ENCODE results near the gene SLC35E3. TPM values are rescaled to one million over a fixed set of nuclear protein-coding genes. Genes with fewer than 3 reads are reported as not detected.
"Not testable (repeated sequence)": the region's sequence is repeated elsewhere in the genome, so short reads cannot be mapped to it uniquely, and the experiment has no call there.

SLC35E3 gene
- total and polyA plus RNA-seq, 2 of the 13 experiments (the other 11 are each of a cell fraction or from before 2014, with no cell fraction given): 13.0 to 22.1 TPM

- H3K9me3 ChIP-seq (ENCODE audit: low read length); FAIRE-seq; DNase-seq (ENCODE audit: low spot score); POLR2A ChIA-PET; BruUV-seq (replicated peaks); ATAC-seq; H2AFZ ChIP-seq (ENCODE audit: low read length); H3K27me3 ChIP-seq (ENCODE audit: control insufficient read depth in 1 of 2, insufficient read depth in 2 of 2, low read length in 2 of 2); CTCF ChIA-PET (ENCODE audit: low intra/inter-chr PET ratio, low total read pairs); in situ Hi-C loops (cut with HindIII; ENCODE audit: extremely low pct_ligation_motif_present, low pct_unique_long_range_greater_than_20kb); intact Hi-C loops (cut with micrococcal nuclease; ENCODE audit: unreplicated experiment): not testable (repeated sequence)
- 1% methylated on average over 10 of the region's 13 CpGs for WGBS (ENCODE audit: low lambda C conversion rate)
- Histone ChIP-seq H3K36me3 (replicated peaks in 1 of 2; ENCODE audit: control insufficient read depth in 1 of 2, insufficient read depth in 2 of 2, low read length in 2 of 2) (peaks cover 2 to 26% of the 10 kb centered on the region in 2 experiments), H3K4me2 (ENCODE audit: low read depth, low read length) (peak overlapping the region; percentile 68), H3K79me2 (ENCODE audit: insufficient read depth, low read length) (peaks cover 89% of the 10 kb centered on the region), H3K9ac (ENCODE audit: insufficient read depth, low read depth, low read length) (peak overlapping the region; percentile 95), H4K20me1 (ENCODE audit: insufficient read depth, low read length) (peaks cover 41% of the 10 kb centered on the region), H3K4me1 (ENCODE audit: insufficient read depth, low read length) (peaks cover 29% of the 10 kb centered on the region), H3K4me3 (replicated peaks in 1 of 3; ENCODE audit: insufficient read depth in 1 of 3, low read depth in 2 of 3, low read length in 3 of 3) (peak overlapping the region; percentile 82 to 94 (median 88)), H3K27ac (ENCODE audit: extremely low read length, insufficient read depth, low read length) (peak overlapping the region; percentile 99)
- TF ChIP-seq ZNF770 (CRISPR knock-in tag; IDR thresholded peaks at IDR 0.05) (peak; percentile 78), ZNF563 (CRISPR knock-in tag; IDR thresholded peaks at IDR 0.05) (0 out of 2 replicates have a peak, but pooled peaks have one; percentile 11), ZNF441 (CRISPR knock-in tag; IDR thresholded peaks at IDR 0.05; ENCODE audit: borderline replicate concordance) (peak; percentile 45; the same call in 1 of the 2 replicates)
These were observed 64.0 kb downstream of the SLC35E3 start for GRCh38 chr12:68810027-68810389.

GRCh38 chr12:68811573-68811972 lies 65.6 kb downstream of the SLC35E3 start:
- H3K27me3 ChIP-seq (ENCODE audit: control insufficient read depth in 1 of 2, insufficient read depth in 2 of 2, low read length in 2 of 2); FAIRE-seq; ATAC-seq; in situ Hi-C loops (cut with HindIII; ENCODE audit: extremely low pct_ligation_motif_present, low pct_unique_long_range_greater_than_20kb); H3K9me3 ChIP-seq (ENCODE audit: low read length); H2AFZ ChIP-seq (ENCODE audit: low read length); CTCF ChIA-PET (ENCODE audit: low intra/inter-chr PET ratio, low total read pairs); BruUV-seq (replicated peaks); intact Hi-C loops (cut with micrococcal nuclease; ENCODE audit: unreplicated experiment); DNase-seq (ENCODE audit: low spot score): not testable (repeated sequence)
- peaks cover 56% of the 10 kb centered on the region for H4K20me1 ChIP-seq (ENCODE audit: insufficient read depth, low read length)
- H3K4me3 ChIP-seq (replicated peaks in 1 of 3; ENCODE audit: insufficient read depth in 1 of 3, low read depth in 2 of 3, low read length in 3 of 3): peak overlapping the region; percentile 82 to 94 (median 88)
- peak overlapping the region; percentile 58; the same call in 1 of the 2 replicates for H3K9ac ChIP-seq (ENCODE audit: insufficient read depth, low read depth, low read length)
- H3K36me3 ChIP-seq (replicated peaks in 1 of 2; ENCODE audit: control insufficient read depth in 1 of 2, insufficient read depth in 2 of 2, low read length in 2 of 2): peaks cover 3 to 36% of the 10 kb centered on the region in 2 experiments
- H3K27ac ChIP-seq (ENCODE audit: extremely low read length, insufficient read depth, low read length): peak overlapping the region; percentile 37
- H3K4me1 ChIP-seq (ENCODE audit: insufficient read depth, low read length): peaks cover 44% of the 10 kb centered on the region
- TF ChIP-seq ZNF121 (CRISPR knock-in tag; IDR thresholded peaks at IDR 0.05) (peak; percentile 77), ZNF460 (CRISPR knock-in tag; IDR thresholded peaks at IDR 0.05; ENCODE audit: borderline replicate concordance) (peak; percentile 73; the same call in 1 of the 2 replicates)
- WGBS (ENCODE audit: low lambda C conversion rate): 9% methylated on average over 6 of the region's 6 CpGs
- H3K79me2 ChIP-seq (ENCODE audit: insufficient read depth, low read length): peaks cover 89% of the 10 kb centered on the region
- peak overlapping the region; percentile 76 for H3K4me2 ChIP-seq (ENCODE audit: low read depth, low read length)
- POLR2A ChIA-PET: interaction anchor here (1.2 to 8.3 kb wide), 4 partner anchors 10 to 65 kb away, joined by 4 to 54 read pairs (median 8); partner anchors contain the start of gene SLC35E3

Data from HepG2 (cell line).